GM23248 (cell line): ENCODE results near the gene BARX2. TPM values are rescaled to one million over a fixed set of nuclear protein-coding genes. Genes with fewer than 3 reads are reported as not detected.

ENCODE experiments used
- DNase-seq: peaks from one replicate; pipeline ENCODE4 v3.0.0-alpha.2; 2015
- H2AFZ ChIP-seq: fragments of 200-600 bp; sonication (generic); 2 replicates; pipeline ENCODE4 v1.6.1; 2016; ENCODE audit warnings: antibody characterized with exemption
- H3F3A ChIP-seq: fragments of 200-600 bp; sonication (generic); 2 replicates; pipeline ENCODE4 v1.6.1; 2016; ENCODE audit warnings: mild to moderate bottlenecking, antibody characterized with exemption, mixed run types; ENCODE audit not compliant: insufficient read depth
- H3K27ac ChIP-seq: fragments of 200-600 bp; sonication (generic); 2 replicates; pipeline ENCODE4 v1.5.1; 2016; ENCODE audit warnings: mild to moderate bottlenecking
- H3K27me3 ChIP-seq: fragments of 200-600 bp; sonication (generic); replicated peaks from 2 replicates; pipeline ENCODE4 v1.6.1; 2016; ENCODE audit warnings: mild to moderate bottlenecking; ENCODE audit not compliant: insufficient read depth
- H3K36me3 ChIP-seq: fragments of 200-600 bp; sonication (generic); 2 replicates; pipeline ENCODE4 v1.6.1; 2016; ENCODE audit warnings: low read depth, mild to moderate bottlenecking
- H3K4me1 ChIP-seq: fragments of 200-600 bp; sonication (generic); 2 replicates; pipeline ENCODE4 v1.6.1; 2016; ENCODE audit warnings: mild to moderate bottlenecking; ENCODE audit not compliant: insufficient read depth
- H3K4me2 ChIP-seq: fragments of 200-600 bp; sonication (generic); one replicate; pipeline ENCODE4 v1.6.1; 2016; ENCODE audit warnings: mild to moderate bottlenecking; ENCODE audit not compliant: unreplicated experiment
- H3K4me3 ChIP-seq: fragments of 200-600 bp; sonication (generic); 2 replicates; pipeline ENCODE4 v1.5.1; 2016; ENCODE audit warnings: mild to moderate bottlenecking
- H3K79me2 ChIP-seq: fragments of 200-600 bp; sonication (generic); 2 replicates; pipeline ENCODE4 v1.6.1; 2016; ENCODE audit warnings: mild to moderate bottlenecking; ENCODE audit not compliant: insufficient read depth
- H3K9ac ChIP-seq: fragments of 200-600 bp; sonication (generic); 2 replicates; pipeline ENCODE4 v1.6.1; 2016; ENCODE audit warnings: mild to moderate bottlenecking
- H3K9me2 ChIP-seq: fragments of 200-600 bp; sonication (generic); 2 replicates; pipeline ENCODE4 v1.6.1; 2016; ENCODE audit warnings: mixed run types, mild to moderate bottlenecking, moderate library complexity; ENCODE audit not compliant: insufficient read depth
- H3K9me3 ChIP-seq: fragments of 200-600 bp; sonication (generic); one replicate; pipeline ENCODE4 v1.6.1; 2017; ENCODE audit warnings: low read depth
- H4K20me1 ChIP-seq: fragments of 200-600 bp; sonication (generic); 2 replicates; pipeline ENCODE4 v1.6.0; 2016; ENCODE audit not compliant: insufficient read depth
- EZH2 ChIP-seq: fragments of 200-600 bp; sonication (generic); IDR thresholded peaks from 2 replicates; pipeline ENCODE4 v1.6.1; 2018; ENCODE audit warnings: antibody characterized with exemption, mild to moderate bottlenecking; ENCODE audit not compliant: insufficient read depth, poor library complexity, severe bottlenecking
- EZH2phosphoT487 ChIP-seq: fragments of 200-600 bp; sonication (generic); IDR thresholded peaks from 2 replicates; pipeline ENCODE4 v1.6.1; 2018; ENCODE audit warnings: antibody characterized with exemption, moderate library complexity, mild to moderate bottlenecking, low read depth; ENCODE audit not compliant: insufficient read depth
- WGBS, 2 experiments: methylation state at CpG; one replicate each; pipeline ENCODE4 v1.1.6; 2015 to 2017; ENCODE audit warnings: low lambda C conversion rate in 2 of 2, low coverage in 1 of 2; ENCODE audit errors: missing lambda C conversion rate in 2 of 2; 5-methylcytosine and 5-hydroxymethylcytosine counted together
- in situ Hi-C: fragments of 300-500 bp; cut with MboI; formaldehyde crosslinking; loops from 2 replicates; pipeline ENCODE4 v1.15.0; 2020
- polyA plus RNA-seq: library from polyadenylated mRNA; unstranded; fragments of >200 nt; fragmentation: Nextera tagmentation; extraction: Ambion mirVana; gene quantifications from 2 replicates; pipeline ENCODE4 v1.2.1, GENCODE V29; 2016
- total RNA-seq: library from RNA; depleted of rRNA; stranded (reverse); fragments of >200 nt; shearing (Covaris generic); gene quantifications from 2 replicates; pipeline ENCODE4 v1.2.3, GENCODE V29; 2014

The BARX2 gene
- total and polyA plus RNA-seq, 2 experiments from 2014 or later = not detected

- no peaks in the 10 kb centered on the region for H3F3A ChIP-seq
- H3K4me1 ChIP-seq = no peaks in the 10 kb centered on the region
- no peak overlapping the region for H3K4me3 ChIP-seq
Measured at GRCh38 chr11:129423426-129423825, 47.8 kb downstream of the BARX2 start.

GRCh38 chr11:129425214-129425613 lies 49.6 kb downstream of the BARX2 start:
- WGBS, 2 experiments = 14 to 16% methylated on average over 4 of the region's 4 CpGs
- H3K79me2 ChIP-seq = no peaks in the 10 kb centered on the region
- no peaks in the 10 kb centered on the region for H3K36me3 ChIP-seq
- H3F3A ChIP-seq = no peaks in the 10 kb centered on the region
- H3K9me2 ChIP-seq = no peaks in the 10 kb centered on the region
- no peaks in the 10 kb centered on the region for H3K4me1 ChIP-seq
- H2AFZ ChIP-seq = no peak overlapping the region
- no peak for TF ChIP-seq EZH2phosphoT487
- no peaks in the 10 kb centered on the region for H3K9me3 ChIP-seq
- H3K27ac ChIP-seq = no peak overlapping the region
- H4K20me1 ChIP-seq = no peaks in the 10 kb centered on the region
- peaks cover 6% of the 10 kb centered on the region for H3K27me3 ChIP-seq
- DNase-seq = no peak
- in situ Hi-C loops = no loop called here
- no peak overlapping the region for H3K4me2 ChIP-seq
- H3K4me3 ChIP-seq = no peak overlapping the region
- no peak overlapping the region for H3K9ac ChIP-seq

More at GRCh38 chr11:129423426-129423825, 47.8 kb downstream of the BARX2 start:
- H2AFZ ChIP-seq = no peak overlapping the region
- H3K4me2 ChIP-seq = no peak overlapping the region
- no peak overlapping the region for H3K27ac ChIP-seq
- H3K27me3 ChIP-seq = peaks cover 6% of the 10 kb centered on the region
- no peak overlapping the region for H3K9ac ChIP-seq
- no peak for TF ChIP-seq EZH2phosphoT487
- TF ChIP-seq EZH2 = no peak
- H3K79me2 ChIP-seq = no peaks in the 10 kb centered on the region
- in situ Hi-C loops = no loop called here
- H4K20me1 ChIP-seq = no peaks in the 10 kb centered on the region
- no peak for DNase-seq
- H3K36me3 ChIP-seq = no peaks in the 10 kb centered on the region
- no peaks in the 10 kb centered on the region for H3K9me3 ChIP-seq
- no peaks in the 10 kb centered on the region for H3K9me2 ChIP-seq

GRCh38 chr11:129426038-129426437 lies 50.4 kb downstream of the BARX2 start:
- no peaks in the 10 kb centered on the region for H4K20me1 ChIP-seq
- TF ChIP-seq EZH2 (no peak), EZH2phosphoT487 (no peak)
- H3K36me3 ChIP-seq = no peaks in the 10 kb centered on the region
- in situ Hi-C loops = no loop called here
- no peak overlapping the region for H3K4me3 ChIP-seq
- 27 to 32% methylated on average over 3 of the region's 3 CpGs for WGBS, 2 experiments
- no peak overlapping the region for H3K4me2 ChIP-seq
- no peaks in the 10 kb centered on the region for H3K9me2 ChIP-seq
- H3K27ac ChIP-seq = no peak overlapping the region
- DNase-seq = no peak
- no peak overlapping the region for H2AFZ ChIP-seq
- H3K9ac ChIP-seq = no peak overlapping the region
- no peaks in the 10 kb centered on the region for H3K79me2 ChIP-seq
- H3K27me3 ChIP-seq = peaks cover 6% of the 10 kb centered on the region
- no peaks in the 10 kb centered on the region for H3K4me1 ChIP-seq
- no peaks in the 10 kb centered on the region for H3F3A ChIP-seq
- H3K9me3 ChIP-seq = no peaks in the 10 kb centered on the region

- DNase-seq = no peak
- no peaks in the 10 kb centered on the region for H3K9me2 ChIP-seq
- H3K4me1 ChIP-seq = no peaks in the 10 kb centered on the region
- no peaks in the 10 kb centered on the region for H3K79me2 ChIP-seq
- no peaks in the 10 kb centered on the region for H4K20me1 ChIP-seq
- in situ Hi-C loops = no loop called here
- H3K27ac ChIP-seq = no peak overlapping the region
- H3F3A ChIP-seq = no peaks in the 10 kb centered on the region
- H3K9ac ChIP-seq = no peak overlapping the region
- WGBS, 2 experiments = 30 to 44% methylated on average over 3 of the region's 3 CpGs
- no peak for TF ChIP-seq EZH2
- no peak for TF ChIP-seq EZH2phosphoT487
- H2AFZ ChIP-seq = no peak overlapping the region
- H3K27me3 ChIP-seq = peaks cover 6% of the 10 kb centered on the region
- no peaks in the 10 kb centered on the region for H3K36me3 ChIP-seq
- H3K9me3 ChIP-seq = no peaks in the 10 kb centered on the region
- H3K4me3 ChIP-seq = no peak overlapping the region
- no peak overlapping the region for H3K4me2 ChIP-seq
Measured at GRCh38 chr11:129426776-129427175, 51.1 kb downstream of the BARX2 start.

- 13 to 17% methylated on average over 3 of the region's 3 CpGs for WGBS, 2 experiments
- Histone ChIP-seq H3K9ac (no peak overlapping the region), H3K4me2 (no peak overlapping the region), H3K27ac (no peak overlapping the region), H2AFZ (no peak overlapping the region), H3K9me2 (no peaks in the 10 kb centered on the region), H3K9me3 (no peaks in the 10 kb centered on the region), H3K4me1 (no peaks in the 10 kb centered on the region), H3F3A (no peaks in the 10 kb centered on the region), H3K27me3 (peaks cover 6% of the 10 kb centered on the region), H3K36me3 (no peaks in the 10 kb centered on the region), H4K20me1 (no peaks in the 10 kb centered on the region), H3K4me3 (no peak overlapping the region), H3K79me2 (no peaks in the 10 kb centered on the region)
- no peak for DNase-seq
- in situ Hi-C loops = no loop called here
- no peak for TF ChIP-seq EZH2phosphoT487
- no peak for TF ChIP-seq EZH2
Measured at GRCh38 chr11:129427376-129427775, 51.7 kb downstream of the BARX2 start.
